Ureter (tissue), 1 donor: ENCODE measurements around the gene SCYGR7. TPM values are rescaled to one million over a fixed set of nuclear protein-coding genes. Genes with fewer than 3 reads are reported as not detected.
"Not testable (repeated sequence)": the region's sequence is repeated elsewhere in the genome, so short reads cannot be mapped to it uniquely, and the experiment has no call there.

Experiments
- DNase-seq: peaks from one replicate; pipeline ENCODE4 v3.0.0-alpha.2; 2020; ENCODE audit warnings: low spot score
- total RNA-seq: library from RNA; stranded (reverse); gene quantifications from one replicate; pipeline ENCODE4 v1.2.4, GENCODE V29; 2023
- donor health status: DM: yes; HTN: yes; CAD: no.

Gene SCYGR7, protein sequence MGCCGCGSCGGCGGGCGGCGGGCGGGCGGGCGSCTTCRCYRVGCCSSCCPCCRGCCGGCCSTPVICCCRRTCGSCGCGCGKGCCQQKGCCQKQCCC
- not detected for total RNA-seq

DNA sequence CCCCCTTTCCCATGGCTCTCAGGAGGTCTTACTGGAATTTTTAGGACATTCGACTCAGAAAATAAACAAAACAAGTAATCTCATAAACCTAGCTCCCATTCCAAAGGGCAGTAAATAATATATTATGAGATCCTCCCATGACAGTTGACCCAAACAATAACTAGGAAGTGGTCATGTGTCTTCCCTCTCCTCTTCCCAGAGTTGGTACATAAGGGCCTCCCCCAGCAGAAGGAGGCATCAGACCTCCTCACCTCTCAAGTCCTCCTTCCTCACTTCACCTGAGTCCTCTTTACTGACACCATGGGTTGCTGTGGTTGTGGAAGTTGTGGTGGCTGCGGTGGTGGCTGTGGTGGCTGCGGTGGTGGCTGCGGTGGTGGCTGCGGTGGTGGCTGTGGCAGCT lies at the start of gene SCYGR7:
Gene SCYGR7, plus strand, starts transcription at position 301 of the 400 bp plus-strand sequence. Its CDS starts 0 bp downstream, at position 301.
- DNase-seq, result no peak

GRCh38 chr2:227684258-227684657 lies 43.9 kb upstream of the SCYGR7 start:
- DNase-seq, result no peak

DNA sequence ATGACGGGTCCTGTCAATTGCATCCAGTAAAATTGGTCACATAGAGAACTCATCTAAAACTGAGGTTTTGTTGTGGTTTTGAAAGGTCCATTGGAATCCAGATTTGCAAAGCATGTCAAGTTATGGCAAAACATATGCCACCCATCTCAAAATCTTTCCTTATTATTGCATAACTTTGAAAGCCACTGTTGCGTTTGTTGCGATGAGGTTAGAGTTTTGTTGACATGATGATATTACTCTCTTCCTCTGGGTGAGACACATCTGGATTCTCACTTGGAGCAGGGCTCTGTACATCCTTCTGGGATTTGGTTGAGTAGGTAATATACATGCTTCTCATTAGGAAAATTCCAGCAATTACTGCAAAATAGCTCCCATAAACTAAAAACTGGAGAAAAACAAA lies 40.9 kb upstream of the SCYGR7 start:
- no peak for DNase-seq

DNA sequence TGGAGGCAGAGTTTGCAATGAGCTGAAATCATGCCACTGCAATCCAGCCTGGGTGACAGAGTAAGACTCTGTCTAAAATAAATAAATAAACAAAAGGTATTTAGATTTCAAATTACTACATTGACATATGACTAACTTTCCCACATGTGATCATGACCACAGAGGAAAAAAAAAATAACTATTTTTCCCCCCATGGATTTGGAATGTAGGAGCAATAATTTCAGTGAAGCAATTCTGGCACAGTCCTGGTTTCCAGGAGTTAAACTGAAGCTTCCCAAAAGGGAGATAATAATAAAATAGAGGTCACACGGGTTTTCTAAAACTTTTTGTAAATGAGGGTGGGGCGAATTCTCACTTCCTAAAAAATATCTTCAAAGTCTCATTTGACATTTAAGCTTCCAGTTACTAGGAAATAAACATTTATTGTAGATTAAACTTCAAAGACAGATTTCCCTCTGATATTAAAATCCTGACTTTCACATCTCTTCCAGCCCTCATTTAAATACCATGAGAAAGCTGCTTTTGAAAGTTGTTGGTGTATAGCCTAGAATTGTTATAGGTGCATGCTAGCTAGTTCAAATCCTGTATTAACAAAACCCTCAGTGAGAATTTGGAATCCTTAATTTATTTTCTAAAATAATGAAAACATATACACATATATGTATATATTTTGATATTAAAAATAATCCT lies 31.0 kb upstream of the SCYGR7 start:
- no peak for DNase-seq

GRCh38 chr2:227701556-227701955 lies 26.6 kb upstream of the SCYGR7 start:
- DNase-seq, result no peak

DNA sequence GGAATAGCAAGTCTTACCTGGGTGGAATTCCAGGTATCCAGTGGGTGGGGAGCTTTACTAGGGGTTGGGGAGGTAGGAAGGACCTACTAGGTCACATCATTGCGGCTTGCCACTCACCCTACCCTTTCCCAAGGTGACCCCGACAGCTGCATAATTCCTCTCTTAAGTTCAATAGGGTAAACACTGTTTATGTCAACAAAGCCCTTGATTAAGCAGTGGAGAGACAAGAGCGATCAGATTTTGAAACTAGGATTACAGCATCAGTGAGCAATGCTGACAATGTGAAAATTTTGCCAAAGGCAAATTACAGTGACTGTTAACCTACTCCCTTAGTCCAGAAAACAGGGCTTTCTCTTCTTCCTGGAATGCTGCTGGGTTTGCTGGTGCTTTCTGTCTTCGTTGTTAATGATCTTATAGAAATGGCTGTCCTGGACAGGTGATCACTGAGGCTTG lies 24.8 kb upstream of the SCYGR7 start:
- no peak for DNase-seq

GRCh38 chr2:227703961-227704360 lies 24.2 kb upstream of the SCYGR7 start:
- no peak for DNase-seq

DNA sequence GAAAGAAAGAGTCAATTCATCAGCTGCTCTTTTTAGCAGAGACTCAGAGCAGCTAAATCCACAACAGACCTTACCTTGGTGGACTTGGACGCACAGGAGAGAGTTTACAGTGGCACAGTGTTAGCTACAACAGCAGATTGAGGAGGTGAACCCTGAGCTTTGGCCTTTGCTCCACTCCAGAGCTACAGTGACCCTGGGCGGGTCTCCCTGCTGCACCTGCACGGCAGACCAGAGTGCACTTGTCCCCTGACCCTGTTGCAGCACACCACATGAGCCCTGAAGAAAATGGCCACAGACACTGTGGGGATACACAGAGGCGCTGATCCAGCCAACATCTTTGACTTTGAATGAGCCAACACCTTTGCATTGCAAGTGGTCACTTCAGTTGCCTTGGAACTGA lies 21.3 kb upstream of the SCYGR7 start:
- no peak for DNase-seq

GRCh38 chr2:227707390-227707789 lies 20.7 kb upstream of the SCYGR7 start:
- DNase-seq, result no peak

DNA sequence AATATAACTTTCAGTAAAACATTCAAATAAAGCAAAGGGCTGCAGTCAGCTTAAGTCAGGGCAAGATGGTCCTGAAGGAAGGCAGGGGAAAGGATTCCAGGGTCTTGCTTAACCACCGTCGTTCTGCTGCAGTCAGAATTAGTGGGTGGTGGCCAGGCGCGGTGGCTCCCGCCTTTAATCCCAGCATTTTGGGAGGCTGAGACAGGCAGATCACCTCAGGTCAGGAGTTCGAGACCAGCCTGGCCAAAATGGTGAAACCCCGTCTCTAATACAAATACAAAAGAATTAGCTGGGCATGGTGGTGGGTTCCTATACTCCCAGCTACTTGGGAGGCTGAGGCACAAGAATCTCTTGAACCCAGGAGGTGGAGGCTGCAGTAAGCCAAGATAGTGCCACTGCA lies 17.1 kb upstream of the SCYGR7 start:
- DNase-seq, result no peak

GRCh38 chr2:227713291-227713690 lies 14.8 kb upstream of the SCYGR7 start:
- no peak for DNase-seq

DNA sequence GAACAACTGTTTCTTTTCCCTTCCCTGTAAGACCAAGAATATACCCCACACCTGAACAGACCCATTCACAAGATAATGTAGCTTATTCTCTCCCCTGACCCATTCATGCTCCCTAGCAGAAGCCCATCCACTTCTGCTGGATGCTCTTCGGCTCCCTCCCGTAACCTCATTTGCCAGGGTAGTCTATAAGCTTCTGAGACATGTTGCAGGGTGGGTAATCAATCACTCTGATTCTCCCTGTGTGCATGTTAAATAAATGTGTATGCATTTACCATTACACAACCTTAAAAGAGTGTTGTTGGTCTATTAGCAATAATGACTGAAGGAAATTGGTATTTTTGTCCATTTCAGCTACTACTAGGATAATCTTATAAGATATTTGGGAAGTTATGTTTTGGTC lies 11.6 kb upstream of the SCYGR7 start:
- DNase-seq, result no peak

GRCh38 chr2:227717687-227718567 lies 10.2 kb upstream of the SCYGR7 start, which contains the start of gene SLC19A3:
SLC19A3 (minus strand) TSS chr2:227718028; CDS start chr2:227702318, 15,710 bp downstream.
- peak; percentile 77 for DNase-seq

DNA sequence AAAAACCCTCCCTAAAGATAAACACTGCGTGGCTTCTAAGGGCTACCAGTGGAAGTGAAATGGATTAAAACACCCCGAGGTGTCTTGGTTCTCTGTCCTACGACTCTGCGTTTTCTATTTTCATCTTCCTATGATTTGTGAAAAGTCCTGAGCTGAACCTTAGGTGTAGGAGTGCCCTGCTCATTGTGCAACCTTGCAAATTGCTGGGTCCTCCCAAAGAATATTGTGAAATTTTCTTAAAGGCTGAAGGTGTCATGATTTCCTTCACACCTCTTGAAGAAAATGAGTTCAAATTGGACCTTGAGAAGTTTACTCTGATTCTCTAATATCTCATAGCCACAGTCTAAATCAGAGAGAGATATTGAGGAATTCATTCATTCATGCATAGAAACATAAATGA lies 8.5 kb upstream of the SCYGR7 start:
- DNase-seq, result no peak

- DNase-seq, result no peak
Measured at GRCh38 chr2:227720680-227721079, 7.5 kb upstream of the SCYGR7 start.

DNA sequence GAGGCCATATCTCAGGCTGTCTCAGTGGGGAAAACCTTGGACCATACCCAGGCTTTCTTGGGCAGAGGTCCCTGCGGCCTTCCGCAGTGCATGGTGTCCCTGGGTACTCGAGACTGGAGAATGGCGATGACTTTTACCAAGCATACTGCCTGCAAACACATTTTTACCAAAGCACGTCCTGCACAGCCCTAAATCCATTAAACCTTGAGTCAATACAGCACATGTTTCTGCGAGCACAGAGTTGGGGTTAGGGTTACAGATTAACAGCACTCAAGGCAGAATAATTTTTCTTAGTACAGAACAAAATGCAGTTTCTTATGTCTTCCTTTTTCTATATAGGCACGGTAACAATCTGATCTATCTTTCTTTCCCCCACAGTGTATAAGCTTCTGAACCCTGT lies 5.3 kb upstream of the SCYGR7 start:
- DNase-seq, result not testable (repeated sequence)

DNA sequence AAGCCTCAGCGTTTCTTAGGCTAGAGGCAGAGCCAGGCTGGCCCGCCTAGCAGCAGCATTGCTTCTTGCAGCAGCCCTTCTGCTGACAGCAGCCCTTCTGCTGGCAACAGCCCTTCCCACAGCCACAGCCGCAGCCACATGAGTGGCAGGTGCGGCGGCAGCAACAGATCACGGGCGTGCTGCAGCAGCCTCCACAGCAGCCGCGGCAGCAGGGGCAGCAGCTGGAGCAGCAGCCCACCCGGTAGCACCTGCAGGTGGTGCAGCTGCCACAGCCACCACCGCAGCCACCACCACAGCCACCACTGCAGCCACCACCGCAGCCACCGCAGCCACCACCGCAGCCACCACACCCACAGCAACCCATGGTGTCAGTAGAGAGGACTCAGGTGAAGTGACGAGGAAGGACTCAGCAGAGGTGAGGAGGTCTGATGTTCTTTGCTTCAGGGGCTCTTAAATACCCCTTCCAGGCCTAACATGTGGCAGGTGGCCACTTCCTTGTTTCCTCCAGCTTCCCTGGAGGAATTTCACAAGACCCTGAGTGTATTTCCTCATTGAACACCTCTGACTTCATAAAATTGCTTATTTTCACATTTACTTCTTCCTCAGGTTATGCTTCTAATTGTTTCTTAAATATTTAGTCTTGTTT lies 3.6 kb upstream of the SCYGR7 start, which contains the start of gene SCYGR6:
Gene SCYGR6, minus strand, starts transcription at position 364 of the 646 bp plus-strand sequence. Its CDS starts 0 bp downstream, at position 364.
- DNase-seq, result no peak

GRCh38 chr2:227739351-227739750 lies 11.2 kb downstream of the SCYGR7 start:
- DNase-seq, result no peak

DNA sequence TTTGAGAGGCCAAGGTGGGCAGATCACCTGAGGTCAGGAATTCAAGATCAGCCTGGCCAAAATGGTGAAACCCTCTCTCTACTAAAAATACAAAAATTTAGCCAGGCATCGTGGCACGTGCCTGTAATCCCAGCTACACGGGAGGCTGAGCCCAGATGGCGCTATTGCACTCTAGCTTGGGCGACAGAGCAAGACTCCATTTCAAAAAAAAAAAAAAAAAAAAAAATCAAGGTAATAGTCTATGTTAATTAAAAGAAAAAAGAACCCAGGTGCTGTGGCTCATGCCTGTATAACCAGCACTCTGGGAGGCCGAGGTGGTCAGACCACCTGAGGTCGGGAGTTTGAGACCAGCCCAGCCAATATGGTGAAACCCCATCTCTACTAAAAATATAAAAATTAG lies 12.6 kb downstream of the SCYGR7 start:
- not testable (repeated sequence) for DNase-seq

DNA sequence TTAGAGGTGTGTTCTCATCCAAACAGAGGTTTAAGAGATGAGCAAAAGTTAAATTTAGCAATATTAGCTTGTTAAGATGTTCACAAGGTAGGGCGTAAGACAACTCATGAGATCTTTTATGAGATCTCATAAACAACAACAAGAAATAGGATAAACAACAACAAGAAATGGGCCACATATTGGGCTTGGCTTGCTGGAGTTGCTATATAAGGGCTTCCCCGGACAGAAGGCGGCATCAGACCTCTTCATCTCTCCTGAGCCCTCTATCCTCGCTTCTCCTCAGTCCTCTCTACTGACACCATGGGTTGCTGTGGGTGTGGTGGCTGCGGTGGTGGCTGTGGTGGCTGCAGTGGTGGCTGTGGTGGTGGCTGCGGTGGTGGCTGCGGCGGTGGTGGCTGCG lies 17.5 kb downstream of the SCYGR7 start, which contains the start of gene SCYGR8:
Gene SCYGR8, plus strand, starts transcription at position 301 of the 400 bp plus-strand sequence. Its CDS starts 0 bp downstream, at position 301.
- no peak for DNase-seq

- DNase-seq, result no peak
Measured at GRCh38 chr2:227748079-227748478, 19.9 kb downstream of the SCYGR7 start.

DNA sequence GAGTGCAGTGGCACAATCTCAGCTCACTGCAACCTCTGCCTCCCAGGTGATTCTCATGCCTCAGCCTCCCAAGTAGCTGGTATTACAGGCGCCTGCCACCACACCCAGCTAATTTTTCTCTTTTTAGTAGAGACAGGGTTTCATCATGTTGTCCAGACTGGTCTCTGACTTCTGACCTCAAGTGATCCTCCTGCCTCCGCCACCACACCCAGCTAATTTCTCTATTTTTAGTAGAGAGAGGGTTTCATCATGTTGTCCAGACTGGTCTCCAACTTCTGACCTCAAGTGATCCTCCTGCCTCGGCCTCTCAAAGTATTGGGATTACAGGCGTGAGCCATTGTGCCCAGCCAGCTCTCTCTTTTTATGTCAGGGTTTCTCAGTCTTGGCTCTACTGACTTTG lies 28.1 kb downstream of the SCYGR7 start:
- DNase-seq, result not testable (repeated sequence)
